HEK293T (cell line): ENCODE measurements around the gene KRTAP10-11.

ENCODE experiments used
- CTCF ChIA-PET: fragments of 350-600 bp; formaldehyde crosslinking; extraction: SDS; loops from one replicate; lab custom pipeline; 2021; ENCODE audit warnings: antibody characterized with exemption, inconsistent platforms; lab: Yijun Ruan, JAX
- POLR2A ChIA-PET: fragments of 350-600 bp; formaldehyde crosslinking; extraction: SDS; loops from one replicate; lab custom pipeline; 2020; ENCODE audit warnings: antibody characterized with exemption, inconsistent platforms; lab: Yijun Ruan, JAX
- DNase-seq: peaks from one replicate; pipeline ENCODE4 v3.0.0; 2012; ENCODE audit warnings: mixed read lengths; ENCODE audit errors: extremely low spot score
- ARNT ChIP-seq: fragments of 450-650 bp; IDR thresholded peaks from 2 replicates; pipeline ENCODE4 v1.6.1; 2017; ENCODE audit warnings: mild to moderate bottlenecking
- BHLHE40 ChIP-seq: fragments of 450-650 bp; IDR thresholded peaks from 2 replicates; pipeline ENCODE4 v1.6.1; 2016; ENCODE audit warnings: mild to moderate bottlenecking, moderate library complexity, borderline replicate concordance
- CTBP1 ChIP-seq: fragments of 450-650 bp; IDR thresholded peaks from 2 replicates; pipeline ENCODE4 v1.6.1; 2016; ENCODE audit warnings: borderline replicate concordance
- ELF4 ChIP-seq: fragments of 450-650 bp; IDR thresholded peaks from 2 replicates; pipeline ENCODE4 v1.6.1; 2017; ENCODE audit warnings: antibody characterized with exemption
- FOXA1 ChIP-seq: fragments of 450-650 bp; IDR thresholded peaks from 2 replicates; pipeline ENCODE4 v1.6.1; 2016; ENCODE audit warnings: mild to moderate bottlenecking
- FOXK2 ChIP-seq: fragments of 450-650 bp; IDR thresholded peaks from 2 replicates; pipeline ENCODE4 v1.6.1; 2016; ENCODE audit warnings: mild to moderate bottlenecking
- FOXM1 ChIP-seq: fragments of 450-650 bp; IDR thresholded peaks from 2 replicates; pipeline ENCODE4 v1.6.1; 2017; ENCODE audit warnings: mild to moderate bottlenecking, borderline replicate concordance
- HDGF ChIP-seq: fragments of 450-650 bp; IDR thresholded peaks from 2 replicates; pipeline ENCODE4 v1.6.1; 2017; ENCODE audit warnings: antibody characterized with exemption, borderline replicate concordance
- L3MBTL2 ChIP-seq: fragments of 450-650 bp; conservative IDR thresholded peaks from 2 replicates; pipeline ENCODE4 v1.6.1; 2016; ENCODE audit warnings: mild to moderate bottlenecking
- LEF1 ChIP-seq: fragments of 450-650 bp; IDR thresholded peaks from 2 replicates; pipeline ENCODE4 v1.6.1; 2017; ENCODE audit warnings: mild to moderate bottlenecking, borderline replicate concordance
- NFRKB ChIP-seq: fragments of 450-650 bp; IDR thresholded peaks from 2 replicates; pipeline ENCODE4 v1.6.1; 2016; ENCODE audit warnings: mild to moderate bottlenecking, moderate library complexity
- SP1 ChIP-seq: fragments of 450-650 bp; IDR thresholded peaks from 2 replicates; pipeline ENCODE4 v1.6.1; 2017
- SUZ12 ChIP-seq: fragments of 450-650 bp; IDR thresholded peaks from 2 replicates; pipeline ENCODE4 v1.6.1; 2016; ENCODE audit warnings: mild to moderate bottlenecking
- TARDBP ChIP-seq: fragments of 450-650 bp; IDR thresholded peaks from 2 replicates; pipeline ENCODE4 v1.6.1; 2016
- ZNF384 ChIP-seq: fragments of 450-650 bp; IDR thresholded peaks from 2 replicates; pipeline ENCODE4 v1.6.1; 2016
- TF ChIP-seq, protein P1 (sequence below): fragments of 450-650 bp; IDR thresholded peaks from 2 replicates; pipeline ENCODE4 v1.6.1; 2016

Gene KRTAP10-11

DNA sequence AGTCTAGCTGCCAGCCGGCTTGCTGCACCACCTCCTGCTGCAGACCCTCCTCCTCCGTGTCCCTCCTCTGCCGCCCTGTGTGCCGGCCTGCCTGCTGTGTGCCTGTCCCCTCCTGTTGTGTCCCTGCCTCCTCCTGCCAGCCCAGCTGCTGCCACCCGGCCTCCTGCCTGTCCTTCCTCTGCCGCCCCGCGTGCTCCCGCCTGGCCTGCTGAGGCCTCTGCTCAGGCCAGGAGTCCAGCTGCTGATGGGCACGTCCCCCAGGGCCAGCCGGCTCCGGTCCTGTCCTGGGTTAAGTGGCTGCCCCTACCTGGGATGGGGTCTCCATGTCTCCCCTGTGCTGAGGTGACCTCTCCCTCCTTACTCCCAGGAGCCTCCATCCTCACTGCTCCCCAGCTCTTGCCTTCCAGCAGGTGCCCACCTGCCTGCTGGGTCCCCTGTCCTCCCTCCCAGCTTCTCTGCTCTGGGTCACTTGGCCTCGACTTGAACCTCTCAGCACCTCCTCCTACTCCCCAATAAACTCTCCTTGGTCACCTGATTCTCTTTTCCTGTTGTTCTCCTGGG is 33.5 kb upstream of the KRTAP10-11 start:
- ChIA-PET POLR2A (no interaction called here), CTCF (no interaction called here)
- no peak for DNase-seq
- no peak for TF ChIP-seq BHLHE40
- no peak for TF ChIP-seq TARDBP
- TF ChIP-seq FOXK2: no peak
- no peak for TF ChIP-seq HDGF
- no peak for TF ChIP-seq SUZ12
- TF ChIP-seq, protein P1, sequence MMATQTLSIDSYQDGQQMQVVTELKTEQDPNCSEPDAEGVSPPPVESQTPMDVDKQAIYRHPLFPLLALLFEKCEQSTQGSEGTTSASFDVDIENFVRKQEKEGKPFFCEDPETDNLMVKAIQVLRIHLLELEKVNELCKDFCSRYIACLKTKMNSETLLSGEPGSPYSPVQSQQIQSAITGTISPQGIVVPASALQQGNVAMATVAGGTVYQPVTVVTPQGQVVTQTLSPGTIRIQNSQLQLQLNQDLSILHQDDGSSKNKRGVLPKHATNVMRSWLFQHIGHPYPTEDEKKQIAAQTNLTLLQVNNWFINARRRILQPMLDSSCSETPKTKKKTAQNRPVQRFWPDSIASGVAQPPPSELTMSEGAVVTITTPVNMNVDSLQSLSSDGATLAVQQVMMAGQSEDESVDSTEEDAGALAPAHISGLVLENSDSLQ: no peak
- no peak for TF ChIP-seq ZNF384
- TF ChIP-seq LEF1: no peak

DNA sequence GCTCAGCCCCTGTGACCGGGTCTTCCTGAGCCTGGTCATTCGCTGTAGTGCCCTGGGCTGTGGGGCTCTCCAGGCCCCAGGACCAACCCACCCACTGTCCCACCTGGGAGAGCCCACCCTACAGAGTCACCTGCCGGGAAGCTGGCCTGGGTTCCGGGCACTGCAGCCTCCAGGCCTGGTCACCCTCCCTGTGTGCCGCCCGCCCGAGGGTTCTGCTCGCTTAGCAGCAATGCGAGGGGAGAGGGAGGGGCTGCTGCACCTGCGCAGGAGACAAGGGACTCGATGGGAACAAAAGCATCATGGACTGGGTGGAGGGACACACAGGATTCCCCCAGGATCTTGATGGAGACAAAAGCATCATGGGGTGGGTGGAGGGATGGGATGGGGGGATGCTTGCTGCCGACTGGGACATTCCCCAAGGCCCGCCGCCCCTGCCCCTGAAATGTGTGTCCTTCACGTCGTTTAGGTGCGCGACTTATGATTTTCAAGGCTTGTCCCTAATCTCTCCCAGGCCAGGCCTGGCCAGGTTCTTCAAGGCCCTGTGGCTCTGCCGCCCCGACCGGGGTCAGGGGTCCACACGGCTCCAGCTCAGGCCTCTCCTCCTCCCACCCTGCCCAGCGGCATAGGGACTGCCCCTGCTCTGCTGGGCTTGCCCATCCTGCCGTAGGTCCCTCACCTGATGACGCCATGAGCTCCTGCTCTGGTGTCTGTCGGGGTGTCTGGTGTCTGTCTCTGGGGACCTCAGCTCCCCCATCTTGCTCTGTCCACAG is 32.6 kb upstream of the KRTAP10-11 start:
- POLR2A ChIA-PET: no interaction called here
- TF ChIP-seq ELF4 (no peak), SP1 (no peak), FOXA1 (no peak), L3MBTL2 (no peak), NFRKB (no peak), FOXM1 (no peak), CTBP1 (no peak), ARNT (no peak), TARDBP (no peak), BHLHE40 (no peak)
- TF ChIP-seq, protein P1: no peak
- no peak for DNase-seq
- CTCF ChIA-PET: no interaction called here

DNA sequence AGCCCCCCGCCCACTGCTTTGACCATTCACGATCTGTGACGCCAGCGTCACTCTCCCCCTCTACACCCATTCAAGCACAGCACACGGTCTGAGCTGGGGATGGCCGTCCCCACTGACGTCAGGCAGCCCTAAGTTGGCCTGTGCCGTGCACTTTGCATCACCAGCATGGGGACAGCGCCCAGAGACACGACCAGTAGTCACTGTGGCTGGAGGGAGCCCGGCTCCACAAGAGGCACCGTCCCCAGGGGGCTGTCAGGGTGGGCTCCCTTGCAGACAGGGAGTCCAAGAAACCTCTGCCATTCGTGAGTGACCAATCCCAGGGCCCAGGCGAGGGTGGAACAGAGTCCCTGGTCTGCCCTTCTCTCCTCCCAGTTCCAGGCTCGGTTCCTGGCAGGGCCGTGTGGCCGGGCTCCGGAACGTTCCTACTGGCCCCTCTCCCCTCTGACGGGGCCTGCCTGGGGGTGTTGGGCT is 32.0 kb upstream of the KRTAP10-11 start:
- ChIA-PET POLR2A (no interaction called here), CTCF (no interaction called here)
- no peak for DNase-seq
- TF ChIP-seq ZNF384: no peak

DNA sequence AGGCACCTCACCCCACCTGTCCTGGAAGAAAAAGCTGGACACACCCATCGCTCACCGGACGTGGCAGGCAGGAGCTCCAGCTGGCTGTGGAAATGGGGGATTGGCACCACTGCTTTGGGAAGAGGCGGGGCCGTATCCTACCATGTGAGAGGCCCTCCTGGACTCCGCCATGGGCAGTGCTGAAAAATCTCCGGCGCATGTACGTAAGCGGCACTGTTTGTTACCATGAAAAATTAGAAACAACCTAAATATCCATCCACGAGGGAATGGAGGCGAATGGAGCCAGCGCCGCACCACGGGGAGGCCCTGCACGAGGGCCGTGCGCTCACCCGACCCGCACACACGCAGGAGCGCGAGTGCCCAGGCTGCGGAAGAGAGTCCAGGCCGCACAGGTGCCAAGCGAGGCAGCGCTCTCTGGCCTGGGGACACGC is 31.2 kb upstream of the KRTAP10-11 start:
- ChIA-PET POLR2A (no interaction called here), CTCF (no interaction called here)
- no peak for TF ChIP-seq SUZ12
- DNase-seq: no peak

DNA sequence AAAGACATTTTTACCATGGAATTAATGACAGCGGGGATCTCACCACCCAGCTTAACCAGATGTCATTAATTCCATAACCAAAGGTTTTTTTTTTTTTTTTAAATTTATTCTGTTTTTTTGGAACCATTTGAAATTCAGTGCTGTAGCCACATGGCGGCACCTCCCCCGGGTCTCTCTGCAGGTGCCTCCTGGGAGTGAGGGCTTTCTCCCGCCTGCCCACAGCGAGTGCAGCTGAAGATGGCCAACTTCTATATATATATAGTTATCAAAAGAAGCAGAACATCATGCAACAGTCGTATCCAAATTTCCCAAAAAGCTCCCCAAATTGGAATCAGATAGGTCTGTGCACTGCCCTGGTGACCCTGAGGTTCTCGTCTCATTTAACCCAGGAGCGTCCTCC is 30.7 kb upstream of the KRTAP10-11 start:
- ChIA-PET CTCF (no interaction called here), POLR2A (no interaction called here)
- TF ChIP-seq ARNT (no peak), L3MBTL2 (no peak), BHLHE40 (no peak), ELF4 (no peak), SP1 (no peak), TARDBP (no peak), NFRKB (no peak), CTBP1 (no peak), ZNF384 (no peak), FOXA1 (no peak), HDGF (no peak), LEF1 (no peak), FOXM1 (no peak), FOXK2 (no peak), SUZ12 (no peak)
- TF ChIP-seq, protein P1: no peak
- DNase-seq: no peak

DNA sequence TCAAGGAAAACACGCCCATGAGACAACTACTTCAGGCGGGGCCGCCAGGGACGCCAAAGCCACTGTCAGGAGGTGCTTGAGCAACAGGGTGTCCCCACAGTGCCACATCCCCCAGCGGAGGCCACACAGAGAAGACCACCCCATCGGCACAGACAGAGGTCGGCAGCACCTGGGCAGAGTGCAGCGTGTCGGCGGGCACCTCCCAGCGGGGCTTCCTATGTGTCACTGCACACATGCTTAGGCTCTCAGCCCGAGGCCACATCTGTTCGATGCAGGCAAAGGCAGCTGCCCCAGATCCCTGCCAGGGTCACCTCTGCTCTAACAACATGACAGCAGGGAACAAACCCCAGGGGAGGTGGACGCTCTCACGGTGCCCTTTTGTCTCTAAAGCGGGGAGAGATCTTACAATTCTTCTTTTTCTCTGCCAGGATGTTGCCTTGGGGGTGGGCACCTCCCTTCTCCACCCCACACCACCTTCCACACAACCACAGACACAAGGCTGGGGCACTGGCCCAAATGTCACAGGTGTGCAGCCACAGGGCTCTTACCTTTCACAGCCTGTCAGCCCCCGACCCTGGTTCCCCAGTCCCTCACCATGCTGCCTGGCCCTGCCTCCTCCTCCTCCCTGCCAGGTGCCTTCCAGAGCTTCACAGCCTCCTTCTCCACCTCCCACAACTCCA is 30.2 kb upstream of the KRTAP10-11 start:
- DNase-seq: no peak
- no peak for TF ChIP-seq HDGF
- TF ChIP-seq NFRKB: no peak
- TF ChIP-seq ZNF384: no peak
- TF ChIP-seq SP1: no peak
- TF ChIP-seq LEF1: no peak
- TF ChIP-seq CTBP1: no peak
- no peak for TF ChIP-seq TARDBP
- no peak for TF ChIP-seq L3MBTL2
- no peak for TF ChIP-seq SUZ12
- no peak for TF ChIP-seq ELF4
- TF ChIP-seq BHLHE40: no peak
- TF ChIP-seq FOXM1: no peak
- TF ChIP-seq FOXA1: no peak
- TF ChIP-seq ARNT: no peak
- TF ChIP-seq, protein P1: no peak
- TF ChIP-seq FOXK2: no peak
- POLR2A ChIA-PET: no interaction called here
- CTCF ChIA-PET: no interaction called here
